Neural cell (in vitro differentiated cells): ENCODE measurements around the gene ERC2. TPM values are rescaled to one million over a fixed set of nuclear protein-coding genes. Genes with fewer than 3 reads are reported as not detected.

ENCODE experiments used
- H2AFZ ChIP-seq: fragments of 200-600, 300-800 bp; sonication (generic), shearing (Covaris generic); 2 replicates; pipeline ENCODE4 v1.6.0; 2014; ENCODE audit warnings: low read depth, mild to moderate bottlenecking, antibody characterized with exemption, low read length, moderate library complexity
- H3F3A ChIP-seq: fragments of 200-600 bp; shearing (Covaris generic); 2 replicates; pipeline ENCODE4 v1.6.1; 2016; ENCODE audit warnings: mild to moderate bottlenecking, moderate library complexity, mixed read lengths, antibody characterized with exemption, low read length; ENCODE audit not compliant: insufficient read depth, poor library complexity, severe bottlenecking
- H3K27ac ChIP-seq: fragments of 200-600, 300-800 bp; sonication (generic), shearing (Covaris generic); 2 replicates; pipeline ENCODE4 v1.5.1; 2014; ENCODE audit warnings: mild to moderate bottlenecking, low read length, moderate library complexity
- H3K27me3 ChIP-seq: fragments of 300-800, 200-600 bp; sonication (generic), shearing (Covaris generic); 2 replicates; pipeline ENCODE4 v1.6.0; 2014; ENCODE audit warnings: mild to moderate bottlenecking, low read depth, low read length, moderate library complexity; ENCODE audit not compliant: insufficient read depth
- H3K36me3 ChIP-seq: fragments of 300-800, 200-600 bp; sonication (generic), shearing (Covaris generic); 2 replicates; pipeline ENCODE4 v1.5.1; 2014; ENCODE audit warnings: mild to moderate bottlenecking, antibody characterized with exemption, low read length, moderate library complexity; ENCODE audit not compliant: insufficient read depth
- H3K4me2 ChIP-seq: fragments of 300-800, 200-600 bp; sonication (generic), shearing (Covaris generic); 2 replicates; pipeline ENCODE4 v1.6.0; 2014; ENCODE audit warnings: mild to moderate bottlenecking, low read length
- H3K4me3 ChIP-seq: fragments of 300-800, 200-600 bp; sonication (generic), shearing (Covaris generic); 2 replicates; pipeline ENCODE4 v1.5.1; 2014; ENCODE audit warnings: mild to moderate bottlenecking, low read length, moderate library complexity
- H3K79me2 ChIP-seq: fragments of 200-600 bp; shearing (Covaris generic); replicated peaks from 2 replicates; pipeline ENCODE4 v1.6.0; 2014; ENCODE audit warnings: mild to moderate bottlenecking, low read length, moderate library complexity; ENCODE audit not compliant: insufficient read depth
- H3K9ac ChIP-seq: fragments of 300-800, 200-600 bp; sonication (generic), shearing (Covaris generic); 2 replicates; pipeline ENCODE4 v1.6.1; 2016; ENCODE audit warnings: mild to moderate bottlenecking, low read length, mixed read lengths
- H3K9me2 ChIP-seq: fragments of 200-600 bp; shearing (Covaris generic); 2 replicates; pipeline ENCODE4 v1.6.1; 2016; ENCODE audit warnings: mild to moderate bottlenecking, low read length, mixed read lengths; ENCODE audit not compliant: insufficient read depth
- H3K9me3 ChIP-seq: fragments of 200-600, 300-800 bp; sonication (generic), shearing (Covaris generic); 2 replicates; pipeline ENCODE4 v1.6.1; 2016; ENCODE audit warnings: mild to moderate bottlenecking, mixed run types, low read length, moderate library complexity, mixed read lengths
- H4K20me1 ChIP-seq: fragments of 200-600 bp; shearing (Covaris generic); 2 replicates; pipeline ENCODE4 v1.6.1; 2016; ENCODE audit warnings: mild to moderate bottlenecking, mixed run types; ENCODE audit not compliant: insufficient read depth
- CTCF ChIP-seq: fragments of 450-650 bp; IDR thresholded peaks from 2 replicates; pipeline ENCODE4 v1.5.1; 2014; ENCODE audit warnings: antibody characterized with exemption, mild to moderate bottlenecking, moderate library complexity; ENCODE audit not compliant: poor library complexity, severe bottlenecking
- EP300 ChIP-seq: fragments of 450-650 bp; conservative IDR thresholded peaks from 2 replicates; pipeline ENCODE4 v1.6.1; 2014; ENCODE audit warnings: antibody characterized with exemption, mild to moderate bottlenecking, moderate library complexity; ENCODE audit not compliant: poor library complexity, severe bottlenecking
- EZH2 ChIP-seq: fragments of 200-600, 300-800 bp; shearing (Covaris generic), sonication (generic); IDR thresholded peaks from 2 replicates; pipeline ENCODE4 v1.6.1; 2014; ENCODE audit warnings: antibody characterized with exemption, low read length, borderline replicate concordance, mild to moderate bottlenecking; ENCODE audit not compliant: insufficient read depth, poor library complexity, severe bottlenecking
- MXI1 ChIP-seq: fragments of 450-650 bp; conservative IDR thresholded peaks from 2 replicates; pipeline ENCODE4 v1.6.1; 2014; ENCODE audit warnings: antibody characterized with exemption, mild to moderate bottlenecking; ENCODE audit not compliant: poor library complexity, severe bottlenecking
- POLR2AphosphoS5 ChIP-seq: IDR thresholded peaks from 2 replicates; pipeline ENCODE4 v1.6.1; 2012
- RAD21 ChIP-seq: fragments of 450-650 bp; conservative IDR thresholded peaks from 2 replicates; pipeline ENCODE4 v1.6.1; 2014; ENCODE audit warnings: antibody characterized with exemption, mild to moderate bottlenecking, moderate library complexity
- REST ChIP-seq: IDR thresholded peaks from 2 replicates; pipeline ENCODE4 v1.6.1; 2012; ENCODE audit warnings: borderline replicate concordance
- SMC3 ChIP-seq: fragments of 450-650 bp; conservative IDR thresholded peaks from 2 replicates; pipeline ENCODE4 v1.6.1; 2014; ENCODE audit warnings: antibody characterized with exemption, mild to moderate bottlenecking, moderate library complexity; ENCODE audit not compliant: poor library complexity
- TAF1 ChIP-seq: IDR thresholded peaks from 2 replicates; pipeline ENCODE4 v1.6.1; 2012; ENCODE audit warnings: low read depth
- polyA plus RNA-seq: library from polyadenylated mRNA; depleted of rRNA; stranded (reverse); fragments of >200 nt; gene quantifications from 2 replicates; pipeline ENCODE4 v1.2.3, GENCODE V29; 2014

The ERC2 gene
- polyA plus RNA-seq, 1 donor from 2014 or later: 60.4 TPM

GRCh38 chr3:55521064-55521737, 947.1 kb downstream of the ERC2 start:
- no peaks in the 10 kb centered on the region for H3K9me3 ChIP-seq
- no peak overlapping the region for H3K9ac ChIP-seq
- no peak overlapping the region for H2AFZ ChIP-seq
- H3K27me3 ChIP-seq: no peaks in the 10 kb centered on the region
- no peaks in the 10 kb centered on the region for H3K79me2 ChIP-seq
- no peaks in the 10 kb centered on the region for H3K36me3 ChIP-seq
- H3K4me3 ChIP-seq: no peak overlapping the region
- no peaks in the 10 kb centered on the region for H3K9me2 ChIP-seq
- no peaks in the 10 kb centered on the region for H3F3A ChIP-seq
- H3K27ac ChIP-seq: no peak overlapping the region
- no peak overlapping the region for H3K4me2 ChIP-seq
- no peak for TF ChIP-seq TAF1
- TF ChIP-seq CTCF: no peak
- no peak for TF ChIP-seq EZH2
- no peak for TF ChIP-seq POLR2AphosphoS5
- TF ChIP-seq REST: no peak
- TF ChIP-seq RAD21: no peak
- TF ChIP-seq EP300: no peak
- no peak for TF ChIP-seq MXI1
- TF ChIP-seq SMC3: no peak
- H4K20me1 ChIP-seq: no peaks in the 10 kb centered on the region

- no peaks in the 10 kb centered on the region for H3K9me2 ChIP-seq
- no peaks in the 10 kb centered on the region for H3K27me3 ChIP-seq
- no peaks in the 10 kb centered on the region for H3F3A ChIP-seq
- no peak overlapping the region for H3K27ac ChIP-seq
- H3K4me2 ChIP-seq: no peak overlapping the region
- TF ChIP-seq MXI1 (no peak), POLR2AphosphoS5 (no peak), EZH2 (no peak)
- no peaks in the 10 kb centered on the region for H3K79me2 ChIP-seq
- no peak overlapping the region for H3K9ac ChIP-seq
- H3K4me3 ChIP-seq: no peak overlapping the region
- H4K20me1 ChIP-seq: no peaks in the 10 kb centered on the region
- no peaks in the 10 kb centered on the region for H3K9me3 ChIP-seq
- H2AFZ ChIP-seq: no peak overlapping the region
- H3K36me3 ChIP-seq: no peaks in the 10 kb centered on the region
These were observed 949.2 kb downstream of the ERC2 start for GRCh38 chr3:55519019-55519418.
